ENCODE results near the gene CLDN6. TPM values are rescaled to one million over a fixed set of nuclear protein-coding genes. Genes with fewer than 3 reads are reported as not detected.
A peak's percentile ranks its signal among the peaks of the same experiment; 100 is the strongest.

The CLDN6 gene
- total RNA-seq, 1 experiment from 2014 or later = 743 TPM

DNA sequence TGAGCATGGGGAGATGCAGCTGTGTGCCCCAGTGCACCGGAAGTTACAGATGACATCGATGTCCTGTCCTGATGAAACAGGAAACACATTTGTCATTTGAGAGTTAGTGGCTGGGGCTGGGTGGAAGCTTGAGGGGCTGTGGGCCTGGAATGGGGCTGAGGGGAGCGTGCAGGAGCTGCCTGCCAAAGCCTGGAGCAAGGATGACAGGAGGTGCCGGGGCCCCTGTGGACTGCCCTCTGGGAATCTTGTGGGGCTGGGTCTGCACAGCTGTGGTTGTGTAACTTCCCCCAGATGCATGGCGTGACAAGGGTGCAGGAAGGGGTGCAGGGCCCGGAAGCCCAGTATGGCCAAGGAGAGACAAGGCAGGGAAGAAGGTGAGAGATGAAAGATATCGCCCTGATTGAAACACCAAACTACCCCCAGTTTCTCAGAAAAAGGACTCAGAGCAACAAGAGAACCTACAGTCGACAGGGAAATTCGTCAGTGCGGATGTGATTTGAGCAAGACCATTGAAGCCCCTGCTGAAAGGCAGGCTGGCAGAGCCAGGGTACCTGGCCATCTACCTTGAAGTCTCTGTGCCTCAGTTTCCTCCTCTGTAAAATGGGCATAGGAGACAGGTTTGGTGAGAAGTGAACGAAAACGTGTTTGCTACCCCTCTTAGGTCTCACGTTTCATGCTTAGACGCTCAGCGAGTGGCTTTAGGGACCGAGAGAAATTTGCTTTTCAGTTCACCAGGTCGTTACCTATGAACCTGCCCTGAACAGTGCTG lies 37.2 kb upstream of the CLDN6 start:
- no peak overlapping the region for H4K5ac ChIP-seq (ENCODE audit: insufficient read length, low read depth, low read length)
- no peak overlapping the region for H2BK12ac ChIP-seq (ENCODE audit: insufficient read length, low read depth, low read length)
- no peak overlapping the region for H3K4ac ChIP-seq (ENCODE audit: low read depth, low read length)
- TF ChIP-seq CTCF (conservative IDR thresholded peaks at IDR 0.05) = no peak
- no peaks in the 10 kb centered on the region for H3K4me1 ChIP-seq (ENCODE audit: insufficient read depth, low read length)
- H3K9ac ChIP-seq (ENCODE audit: extremely low read depth, insufficient read length, low read length) = no peak overlapping the region
- no peaks in the 10 kb centered on the region for H3K79me1 ChIP-seq (ENCODE audit: insufficient read depth, low read depth, low read length, poor library complexity, severe bottlenecking)
- H3K9me3 ChIP-seq (ENCODE audit: control insufficient read depth, low read depth, low read length) = no peaks in the 10 kb centered on the region
- no peaks in the 10 kb centered on the region; a peak in 2 of 5 replicates for H3K9me3 Mint-ChIP-seq
- H2BK5ac ChIP-seq (ENCODE audit: insufficient read length, low read length) = no peak overlapping the region
- H2BK120ac ChIP-seq (ENCODE audit: low read depth, low read length, poor library complexity, severe bottlenecking) = no peak overlapping the region
- no peak overlapping the region for H3K14ac ChIP-seq (ENCODE audit: insufficient read depth, low read length)
- no peak overlapping the region for H2BK20ac ChIP-seq (ENCODE audit: low read depth, low read length, poor library complexity, severe bottlenecking)
- no CpG with 5 or more reads among the region's 17 CpGs for WGBS (ENCODE audit: extremely low coverage, insufficient read length, low lambda C conversion rate)
- peaks cover 14% of the 10 kb centered on the region for H3K23me2 ChIP-seq (ENCODE audit: insufficient read length, low read depth, low read length, poor library complexity, severe bottlenecking)
- peaks cover 37% of the 10 kb centered on the region for H3K27me3 Mint-ChIP-seq (ENCODE audit: low read depth)
- no peak overlapping the region; a peak in 1 of 7 replicates for H3K27ac Mint-ChIP-seq
- H3K4me1 Mint-ChIP-seq = peaks cover 21 to 38% of the 10 kb centered on the region in 2 experiments
- no peak overlapping the region for H3T11ph ChIP-seq (ENCODE audit: low read length)
- H2AFZ ChIP-seq (ENCODE audit: low read length) = no peak overlapping the region
- no peak overlapping the region for H3K27ac ChIP-seq (ENCODE audit: insufficient read length, low read depth, low read length)
- no peaks in the 10 kb centered on the region for H3K79me2 ChIP-seq (ENCODE audit: insufficient read depth, low read length)
- H3K27me3 ChIP-seq (ENCODE audit: insufficient read depth, low read length) = peaks cover 2% of the 10 kb centered on the region; the same call in 1 of the 2 replicates
- H2AK5ac ChIP-seq (ENCODE audit: insufficient read length, low read length) = no peak overlapping the region
- H3K36me3 Mint-ChIP-seq (ENCODE audit: insufficient read depth in 1 of 3, low read depth in 3 of 3) = peaks cover 19 to 43% (median 20%) of the 10 kb centered on the region in 3 experiments
- H4K91ac ChIP-seq (ENCODE audit: insufficient read length, low read depth, low read length) = no peak overlapping the region
- H3K18ac ChIP-seq (ENCODE audit: insufficient read length, low read depth, low read length) = no peak overlapping the region
- peak overlapping the region in 1 of 2 experiments; percentile 25; a peak in 2 of 5 replicates for H3K4me3 Mint-ChIP-seq
- no peak overlapping the region for H2BK15ac ChIP-seq (ENCODE audit: low read depth, low read length)
- H4K8ac ChIP-seq (replicated peaks; ENCODE audit: insufficient read length, low read depth, low read length) = no peak overlapping the region
- no peak for DNase-seq
- H3K56ac ChIP-seq (ENCODE audit: insufficient read length, low read depth, low read length) = no peak overlapping the region
- no peak overlapping the region for H3K23ac ChIP-seq (ENCODE audit: insufficient read length, low read depth, low read length)
- H3K4me2 ChIP-seq (ENCODE audit: insufficient read depth, insufficient read length, low read length) = no peak overlapping the region
- H4K20me1 ChIP-seq (ENCODE audit: control insufficient read depth, insufficient read depth, insufficient read length) = no peaks in the 10 kb centered on the region

All from H9 (cell line).